Right kidney (tissue), 1 donor: ENCODE measurements around the gene CBL.
A peak's percentile ranks its signal among the peaks of the same experiment; 100 is the strongest.

Experiments
- DNase-seq: peaks from one replicate; pipeline ENCODE4 v3.0.0-alpha.2; 2016

The CBL gene

GRCh38 chr11:119350302-119350701 is 144.2 kb downstream of the CBL start:
- no peak for DNase-seq

DNA sequence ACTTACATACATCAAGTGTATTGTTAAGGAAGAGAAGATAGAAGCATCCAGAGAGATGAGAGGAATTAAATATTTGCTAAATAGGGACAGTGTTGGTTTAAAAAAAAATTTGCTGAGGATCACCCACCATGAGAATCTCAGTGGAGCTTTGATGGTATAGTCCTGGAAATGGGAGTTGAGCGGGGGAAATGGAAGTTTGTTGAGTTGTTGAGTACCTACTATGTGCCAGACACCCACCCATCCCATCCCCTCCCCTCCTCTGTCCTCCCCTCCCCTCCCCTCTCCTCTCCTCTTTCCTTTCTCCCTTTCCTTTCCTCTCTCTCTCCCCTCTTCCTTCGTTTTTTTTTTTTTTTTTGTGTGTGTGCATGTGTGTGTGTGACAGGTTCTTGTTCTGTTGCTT is 145.1 kb downstream of the CBL start:
- DNase-seq: no peak

DNA sequence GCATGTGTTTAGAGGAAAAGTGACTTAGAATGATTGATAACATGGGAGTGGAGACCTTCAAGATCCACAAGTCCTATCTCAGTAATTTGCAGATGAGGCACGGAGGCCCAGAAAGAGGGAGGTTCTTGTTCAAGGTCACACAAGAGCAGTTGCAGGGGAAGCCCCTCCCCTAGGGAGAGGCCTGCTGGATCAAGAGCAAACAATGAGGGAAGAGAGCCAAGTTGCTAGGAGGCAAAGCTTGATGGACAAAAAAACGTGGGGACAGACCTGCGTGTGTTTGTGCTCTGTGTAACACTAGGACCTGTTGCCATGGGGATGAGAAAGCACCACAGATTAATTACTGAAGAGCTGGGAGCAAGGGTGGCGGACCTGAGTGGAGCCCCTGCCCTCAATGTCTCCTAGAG is 146.7 kb downstream of the CBL start:
- DNase-seq: peak; percentile 35

DNA sequence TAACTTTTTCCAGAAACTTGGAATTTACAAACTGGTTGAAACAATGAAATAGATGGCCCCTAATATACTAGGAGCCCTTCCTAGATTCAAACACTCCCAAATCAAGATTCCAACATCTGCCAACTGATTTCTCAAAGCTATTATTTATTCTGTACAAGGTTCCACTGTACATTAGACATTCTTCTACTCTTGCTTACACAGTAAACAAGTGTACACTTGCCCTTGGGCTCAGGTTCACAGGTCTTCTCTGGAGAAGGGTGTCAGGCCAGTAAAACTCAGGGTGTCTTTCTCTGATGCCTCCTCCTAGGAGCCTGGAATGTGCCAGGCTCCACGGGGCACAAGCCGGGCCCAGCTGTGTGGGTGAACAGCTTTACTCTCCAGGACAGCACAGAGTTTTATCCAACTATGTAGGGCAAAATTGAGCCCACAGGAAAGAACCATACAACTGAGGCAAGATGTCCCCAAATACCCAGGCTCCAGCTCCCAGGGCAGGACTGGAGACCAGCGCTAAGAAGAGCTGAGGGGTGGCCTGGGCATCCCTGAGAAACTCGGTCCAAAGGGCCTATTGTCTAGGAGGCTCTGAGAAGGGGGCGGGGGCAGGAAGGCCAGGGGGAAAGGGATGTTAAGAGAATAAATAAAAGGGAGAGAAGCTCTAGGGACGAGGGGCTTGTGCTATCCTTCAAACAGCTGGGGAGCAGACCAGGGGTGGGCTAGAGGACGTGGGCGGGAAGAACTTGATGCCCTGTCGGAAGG is 149.1 kb downstream of the CBL start:
- no peak for DNase-seq

- DNase-seq: peak; percentile 92
These were observed 150.4 kb downstream of the CBL start for GRCh38 chr11:119356349-119357031.

- DNase-seq: no peak
These were observed 150.9 kb downstream of the CBL start for GRCh38 chr11:119357074-119357473.
